HUDEP-2 (cell line): ENCODE results near the gene REG3A.

Experiments
- DNase-seq, 76 experiments: peaks; one replicate each; lab custom pipeline; 2025; ENCODE audit not compliant: unreplicated experiment in 76 of 76; lab: John Stamatoyannopoulos, UW

Gene REG3A

GRCh38 chr2:79122676-79123075, 36.9 kb downstream of the REG3A start:
- DNase-seq = no peak

DNA sequence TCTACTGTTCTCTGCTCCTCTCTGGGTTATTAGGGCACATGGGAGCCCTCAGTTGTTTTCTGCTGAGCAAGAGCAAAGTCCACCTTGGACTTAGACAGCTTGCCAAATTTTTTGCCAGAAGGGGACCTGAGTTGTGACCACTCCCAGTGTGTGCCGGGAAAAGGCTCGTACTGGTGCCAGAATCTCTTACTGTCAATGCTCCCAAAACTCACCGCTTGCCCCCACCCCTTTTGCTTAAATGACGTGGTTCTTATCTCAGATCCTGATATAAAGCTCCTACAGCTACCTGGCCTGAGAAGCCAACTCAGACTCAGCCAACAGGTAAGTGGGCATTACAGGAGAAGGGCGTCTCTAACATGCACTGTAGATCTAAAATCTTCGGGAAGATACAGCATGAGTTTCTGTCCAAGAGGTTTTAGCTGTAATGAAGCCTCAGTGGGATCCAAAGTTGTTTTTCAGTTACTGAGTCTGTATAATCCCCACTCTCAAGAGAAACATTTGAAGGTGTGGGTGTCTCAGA, 39.3 kb downstream of the REG3A start, which contains the start of gene REG1A:
TSS of gene REG1A (plus strand) at position 295 of the 520 bp plus-strand sequence. CDS start 374 bp downstream, outside the sequence.
- no peak for DNase-seq

DNA sequence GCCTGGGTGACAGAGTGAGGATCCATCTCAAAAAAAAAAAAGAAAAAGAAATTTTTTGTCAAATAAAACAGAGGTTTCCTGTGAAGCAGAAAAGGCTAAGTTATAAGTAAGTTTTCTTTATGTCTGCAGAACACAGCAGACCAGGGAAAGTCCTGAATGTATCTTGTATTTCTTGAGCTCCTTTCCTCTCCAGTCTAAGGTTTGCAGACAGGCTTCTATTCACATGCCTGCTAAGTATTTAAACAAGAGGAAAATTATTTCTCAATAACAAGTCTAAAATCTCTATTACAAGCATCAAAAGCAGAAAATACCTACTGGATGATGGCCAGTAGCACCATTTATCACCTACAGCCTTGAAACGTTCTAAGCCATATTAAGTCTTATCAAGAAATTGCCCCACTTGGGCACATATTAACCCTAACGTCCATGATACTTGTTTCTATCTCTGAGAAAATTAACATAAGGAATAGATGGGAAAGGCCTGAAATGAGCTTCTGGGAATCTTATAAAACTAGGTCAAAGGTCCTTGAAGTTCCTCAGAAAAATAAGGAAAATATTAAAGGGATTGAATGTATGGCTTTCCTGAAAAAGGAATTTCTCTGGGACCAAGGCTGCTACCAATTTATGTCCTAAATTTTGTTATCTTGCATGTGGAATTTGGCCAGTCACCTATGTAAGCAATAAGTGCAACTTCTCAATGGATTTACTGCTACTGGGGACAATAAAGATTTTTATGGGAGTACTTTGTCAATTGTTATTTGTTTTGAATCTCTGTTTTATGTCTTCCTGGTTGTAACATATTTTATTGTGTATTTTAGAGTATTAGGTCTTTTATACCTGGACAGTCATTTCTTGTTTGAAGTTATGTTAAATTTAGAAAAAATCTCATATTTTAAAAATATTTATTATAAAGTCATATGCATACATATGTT, 42.3 kb downstream of the REG3A start:
- DNase-seq = no peak

DNA sequence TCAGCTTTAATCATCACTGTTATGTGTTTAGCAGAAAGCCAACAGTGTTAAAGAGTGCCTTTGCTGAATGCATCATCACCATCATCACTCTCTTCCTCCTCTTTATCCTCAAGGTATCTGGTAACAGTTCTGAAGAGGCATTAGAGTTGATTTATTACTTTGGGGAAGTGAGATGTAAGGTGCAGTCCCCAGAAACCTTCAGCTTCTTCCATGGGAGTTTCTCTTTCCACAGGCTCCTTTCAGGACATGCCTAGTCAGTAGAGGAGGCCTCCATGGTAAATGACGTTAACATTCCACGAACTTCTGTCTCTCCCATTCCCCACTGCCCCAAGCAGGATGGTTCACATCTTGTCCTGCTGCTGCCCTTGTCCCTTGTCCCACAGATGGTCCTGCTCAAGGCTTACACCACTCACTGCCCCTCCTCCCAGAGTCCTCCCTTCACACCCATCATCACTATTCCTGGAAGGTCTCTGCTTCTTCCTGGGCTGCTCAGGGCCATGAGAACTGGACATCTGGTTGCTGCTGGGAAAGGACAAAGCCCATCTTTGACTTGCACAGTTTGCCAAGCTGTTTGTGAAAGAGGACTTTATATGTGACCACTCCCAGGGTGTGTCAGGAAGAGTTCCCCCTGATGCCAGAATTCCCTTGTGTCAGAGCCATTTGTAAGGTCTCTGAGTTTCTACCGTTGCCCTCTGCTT, 44.6 kb downstream of the REG3A start:
- no peak for DNase-seq

- no peak for DNase-seq
Observed at GRCh38 chr2:79112269-79112668, 47.3 kb downstream of the REG3A start.
